ENCODE data around the gene CCDC27.

CCDC27 gene

GRCh38 chr1:3736708-3737107 is 15.5 kb upstream of the CCDC27 start:
- TF ChIP-seq ZNF274 (IDR thresholded peaks at IDR 0.05; ENCODE audit: low read depth, low read length), result no peak
- H3K4me3 ChIP-seq (ENCODE audit: low read length), result no peak overlapping the region

- no peak overlapping the region for H3K4me3 ChIP-seq (ENCODE audit: low read length)
- TF ChIP-seq ZNF274 (IDR thresholded peaks at IDR 0.05; ENCODE audit: low read depth, low read length), result no peak
These were observed 13.3 kb upstream of the CCDC27 start for GRCh38 chr1:3738943-3739342.

- H3K4me3 ChIP-seq (ENCODE audit: low read length), result no peak overlapping the region
- TF ChIP-seq ZNF274 (IDR thresholded peaks at IDR 0.05; ENCODE audit: low read depth, low read length), result no peak
These were observed 12.2 kb upstream of the CCDC27 start for GRCh38 chr1:3740042-3740441.

GRCh38 chr1:3740752-3741151 is 11.5 kb upstream of the CCDC27 start:
- H3K4me3 ChIP-seq (ENCODE audit: low read length), result no peak overlapping the region
- TF ChIP-seq ZNF274 (IDR thresholded peaks at IDR 0.05; ENCODE audit: low read depth, low read length), result no peak

- no peak for TF ChIP-seq ZNF274 (IDR thresholded peaks at IDR 0.05; ENCODE audit: low read depth, low read length)
- no peak overlapping the region for H3K4me3 ChIP-seq (ENCODE audit: low read length)
These were observed 10.4 kb upstream of the CCDC27 start for GRCh38 chr1:3741566-3742438.

- TF ChIP-seq ZNF274 (IDR thresholded peaks at IDR 0.05; ENCODE audit: low read depth, low read length), result no peak
These were observed 9.6 kb upstream of the CCDC27 start for GRCh38 chr1:3742439-3743298.

DNA sequence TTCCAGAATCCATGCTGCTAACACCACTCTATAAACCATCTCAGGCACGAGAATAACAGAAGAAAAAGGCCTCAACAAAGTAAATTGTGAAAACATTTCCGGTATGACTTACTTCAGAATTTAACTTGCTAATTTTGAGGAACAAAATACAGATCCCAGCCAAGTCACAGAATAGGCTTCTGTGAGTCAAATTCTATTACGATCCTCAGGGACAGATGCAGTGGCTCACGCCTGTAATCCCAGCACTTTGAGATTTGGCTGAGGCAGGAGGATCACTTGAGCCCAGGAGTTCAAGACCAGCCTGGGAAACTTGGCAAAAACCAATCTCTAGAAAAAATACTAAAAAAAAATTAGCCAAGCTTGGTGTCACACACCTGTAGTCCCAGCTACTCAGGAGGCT is 8.8 kb upstream of the CCDC27 start:
- no peak overlapping the region for H3K4me3 ChIP-seq (ENCODE audit: low read length)
- no peak for TF ChIP-seq ZNF274 (IDR thresholded peaks at IDR 0.05; ENCODE audit: low read depth, low read length)

More at GRCh38 chr1:3742439-3743298, 9.6 kb upstream of the CCDC27 start:
- no peak overlapping the region for H3K4me3 ChIP-seq (ENCODE audit: low read length)

GRCh38 chr1:3743826-3744225 is 8.4 kb upstream of the CCDC27 start:
- H3K4me3 ChIP-seq (ENCODE audit: low read length), result no peak overlapping the region
- no peak for TF ChIP-seq ZNF274 (IDR thresholded peaks at IDR 0.05; ENCODE audit: low read depth, low read length)

DNA sequence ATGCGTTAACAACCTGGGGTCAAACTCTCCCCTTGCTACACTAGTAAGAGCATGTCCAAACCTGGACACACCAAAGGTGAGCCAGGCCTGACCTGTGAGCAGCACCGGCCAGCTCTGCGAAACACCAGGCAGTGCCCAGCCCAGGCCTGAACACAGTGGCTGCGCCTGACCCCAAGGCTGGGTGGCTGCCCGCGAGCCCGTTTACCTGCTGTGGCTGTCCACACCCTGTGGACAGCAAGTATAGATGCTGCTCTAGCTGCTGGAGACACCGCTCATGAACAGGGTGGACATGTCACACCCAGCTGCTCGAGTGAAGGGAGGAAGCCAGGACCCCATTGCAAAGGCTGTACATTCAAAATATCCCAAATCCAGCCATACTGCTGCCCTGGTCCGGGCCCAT is 7.6 kb upstream of the CCDC27 start:
- no peak for TF ChIP-seq ZNF274 (IDR thresholded peaks at IDR 0.05; ENCODE audit: low read depth, low read length)
- no peak overlapping the region for H3K4me3 ChIP-seq (ENCODE audit: low read length)

DNA sequence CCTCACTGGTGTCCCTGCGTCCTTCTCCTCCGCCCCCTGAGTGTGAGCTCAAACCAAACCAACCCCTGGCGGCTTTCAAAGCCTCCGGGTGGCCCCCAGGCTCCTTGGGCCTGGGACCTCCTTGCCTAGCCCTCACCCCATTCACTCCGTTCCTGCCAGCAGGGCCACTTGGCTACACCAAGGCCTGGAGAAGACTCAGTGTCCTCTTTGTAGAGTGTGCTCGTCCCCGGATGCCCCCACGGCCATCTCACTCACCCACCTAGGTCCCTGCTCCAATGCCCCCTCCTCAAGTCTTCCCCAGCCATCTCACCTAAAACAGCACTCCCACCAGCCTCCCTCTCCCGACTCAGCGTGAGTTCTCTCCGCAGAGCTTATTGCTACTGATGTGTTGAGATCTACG is 7.2 kb upstream of the CCDC27 start:
- TF ChIP-seq ZNF274 (IDR thresholded peaks at IDR 0.05; ENCODE audit: low read depth, low read length), result no peak
- H3K4me3 ChIP-seq (ENCODE audit: low read length), result no peak overlapping the region

GRCh38 chr1:3745590-3746381 is 6.5 kb upstream of the CCDC27 start:
- no peak for TF ChIP-seq ZNF274 (IDR thresholded peaks at IDR 0.05; ENCODE audit: low read depth, low read length)
- H3K4me3 ChIP-seq (ENCODE audit: low read length), result no peak overlapping the region

DNA sequence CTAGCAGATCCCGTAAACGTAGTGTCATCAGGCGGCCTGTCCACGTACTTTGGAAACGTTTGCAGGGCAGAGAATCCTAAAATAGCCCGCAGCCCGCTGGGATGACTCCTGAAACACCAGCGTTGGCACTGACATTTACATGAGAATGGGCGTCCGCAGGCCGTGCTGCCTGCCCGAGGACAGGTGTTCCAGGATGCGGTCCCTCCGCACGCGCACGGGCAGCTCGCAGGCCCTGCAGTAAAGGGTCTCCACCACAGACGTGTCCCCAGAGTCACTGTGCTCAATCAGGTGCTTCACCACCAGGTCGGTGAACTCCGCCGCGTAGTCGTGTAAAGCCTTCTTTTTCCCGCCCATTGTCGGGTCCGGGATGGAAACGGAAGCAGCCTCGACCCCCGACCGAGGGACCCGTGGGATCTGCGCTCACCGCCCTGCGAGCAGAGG is 5.8 kb upstream of the CCDC27 start:
- peak overlapping the region; percentile 78 for H3K4me3 ChIP-seq (ENCODE audit: low read length)
- TF ChIP-seq ZNF274 (IDR thresholded peaks at IDR 0.05; ENCODE audit: low read depth, low read length), result no peak

DNA sequence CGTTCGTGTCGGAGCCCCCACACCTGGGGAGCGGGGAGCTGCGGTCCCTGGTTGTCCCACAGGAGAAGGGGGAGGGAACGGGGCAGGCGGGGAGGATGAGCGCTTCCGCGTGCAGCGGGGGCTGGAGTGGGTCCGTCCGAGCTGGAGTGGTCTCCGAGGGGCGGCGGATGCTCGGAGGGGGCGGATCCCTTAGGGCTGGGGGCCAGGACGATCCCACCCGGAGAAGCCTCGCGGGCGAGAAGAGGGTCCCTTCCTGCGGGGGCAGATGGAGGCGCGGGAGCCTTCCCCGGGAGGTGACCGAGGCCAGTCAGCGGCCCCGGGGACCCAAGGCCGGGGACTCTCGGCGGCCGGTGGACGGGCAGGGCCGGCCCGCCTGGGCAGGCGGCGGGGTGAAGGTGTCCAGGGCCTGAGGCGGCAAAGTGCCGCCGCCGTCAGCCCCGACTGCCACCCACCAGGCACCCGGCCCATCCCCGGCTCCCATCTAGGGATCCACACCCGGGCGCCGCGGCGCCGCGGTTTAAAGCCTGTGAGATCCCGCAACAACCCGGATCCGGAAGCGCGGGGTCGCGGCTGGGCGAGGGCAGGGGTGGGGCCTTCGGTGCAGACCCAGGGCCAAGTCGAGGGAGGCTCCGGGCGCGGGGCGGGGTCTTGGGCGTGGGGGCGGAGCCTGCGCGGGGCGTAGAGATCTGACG is 5.3 kb upstream of the CCDC27 start:
- peak overlapping the region; percentile 78 for H3K4me3 ChIP-seq (ENCODE audit: low read length)
- no peak for TF ChIP-seq ZNF274 (IDR thresholded peaks at IDR 0.05; ENCODE audit: low read depth, low read length)

DNA sequence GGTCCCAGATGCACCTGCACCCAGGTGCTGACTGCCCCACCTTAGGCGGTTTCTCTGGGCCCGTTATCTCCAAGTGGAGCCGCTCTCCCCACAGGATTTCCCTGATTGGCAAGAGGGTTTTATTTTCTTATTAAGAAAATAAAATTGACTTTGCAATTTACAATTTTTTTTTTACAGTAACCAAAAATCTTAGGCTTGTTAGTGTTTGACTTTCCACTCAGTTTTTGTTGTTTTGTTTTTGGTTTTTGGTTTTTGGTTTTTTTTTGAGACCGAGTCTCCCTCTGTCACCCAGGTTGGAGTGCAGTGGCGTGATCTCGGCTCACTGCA is 4.8 kb upstream of the CCDC27 start:
- H3K4me3 ChIP-seq (ENCODE audit: low read length), result peak overlapping the region; percentile 78
- TF ChIP-seq ZNF274 (IDR thresholded peaks at IDR 0.05; ENCODE audit: low read depth, low read length), result no peak
